Activated CD4-positive, alpha-beta T cell treated with anti-CD3 and anti-CD28 coated beads, Interleukin-2, amount 10 ng/mL, durations not matched to agents 24 days and 14 days (primary cell): ENCODE results near the gene MESD. TPM values are rescaled to one million over a fixed set of nuclear protein-coding genes. Genes with fewer than 3 reads are reported as not detected.

ENCODE experiments used
- DNase-seq: peaks from one replicate; pipeline ENCODE4 v3.0.0; 2022
- H3K27ac Mint-ChIP-seq: one replicate; pipeline ENCODE4 v1.8.0; 2022; ENCODE audit warnings: mild to moderate bottlenecking, mixed read lengths
- H3K27me3 Mint-ChIP-seq: one replicate; pipeline ENCODE4 v1.8.0; 2022; ENCODE audit warnings: mixed read lengths
- H3K36me3 Mint-ChIP-seq: one replicate; pipeline ENCODE4 v1.8.0; 2022; ENCODE audit warnings: low read depth, mild to moderate bottlenecking, mixed read lengths
- H3K4me1 Mint-ChIP-seq: one replicate; pipeline ENCODE4 v1.8.0; 2021; ENCODE audit warnings: mixed read lengths
- H3K4me3 Mint-ChIP-seq: one replicate; pipeline ENCODE4 v1.8.0; 2022; ENCODE audit warnings: mild to moderate bottlenecking, moderate library complexity, mixed read lengths
- H3K9me3 Mint-ChIP-seq: one replicate; pipeline ENCODE4 v1.8.0; 2021; ENCODE audit warnings: mixed read lengths
- intact Hi-C: fragments of 100-400 bp; cut with micrococcal nuclease; formaldehyde crosslinking; loops from one replicate; pipeline ENCODE4 v1.15.1; 2023
- total RNA-seq: library from RNA; stranded (reverse); gene quantifications from 2 replicates; pipeline ENCODE4 v1.2.3, GENCODE V29; 2022

Gene MESD
- total RNA-seq, 1 donor from 2014 or later: 27.1 TPM

GRCh38 chr15:80939216-80939615 is 50.4 kb downstream of the MESD start:
- H3K4me1 Mint-ChIP-seq: peaks cover 7% of the 10 kb centered on the region
- peaks cover 1% of the 10 kb centered on the region for H3K36me3 Mint-ChIP-seq
- no peaks in the 10 kb centered on the region for H3K27me3 Mint-ChIP-seq
- intact Hi-C loops: no loop called here
- DNase-seq: no peak
- H3K27ac Mint-ChIP-seq: no peak overlapping the region
- no peaks in the 10 kb centered on the region for H3K9me3 Mint-ChIP-seq
- no peak overlapping the region for H3K4me3 Mint-ChIP-seq

DNA sequence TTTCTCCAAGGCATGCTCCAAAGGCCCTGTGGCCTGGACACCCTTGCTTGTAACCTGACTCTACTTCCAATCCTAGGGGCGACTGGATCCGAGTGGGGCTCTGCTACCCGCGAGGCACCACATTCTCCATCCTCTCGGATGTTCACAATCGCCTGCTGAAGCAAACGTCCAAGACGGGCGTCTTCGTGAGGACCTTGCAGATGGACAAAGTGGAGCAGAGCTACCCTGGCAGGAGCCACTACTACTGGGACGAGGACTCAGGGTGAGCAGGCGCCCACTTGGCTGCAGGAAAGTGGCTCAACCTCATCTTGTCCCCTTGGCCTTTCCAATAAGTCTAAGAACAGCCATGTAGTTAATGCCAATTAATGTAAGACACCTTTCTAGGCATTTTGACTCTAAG is 51.9 kb downstream of the MESD start:
- Mint-ChIP-seq H3K27me3 (no peaks in the 10 kb centered on the region), H3K9me3 (no peaks in the 10 kb centered on the region), H3K4me3 (no peak overlapping the region), H3K36me3 (no peaks in the 10 kb centered on the region), H3K27ac (no peak overlapping the region), H3K4me1 (peaks cover 7% of the 10 kb centered on the region)
- intact Hi-C loops: no loop called here
- no peak for DNase-seq

DNA sequence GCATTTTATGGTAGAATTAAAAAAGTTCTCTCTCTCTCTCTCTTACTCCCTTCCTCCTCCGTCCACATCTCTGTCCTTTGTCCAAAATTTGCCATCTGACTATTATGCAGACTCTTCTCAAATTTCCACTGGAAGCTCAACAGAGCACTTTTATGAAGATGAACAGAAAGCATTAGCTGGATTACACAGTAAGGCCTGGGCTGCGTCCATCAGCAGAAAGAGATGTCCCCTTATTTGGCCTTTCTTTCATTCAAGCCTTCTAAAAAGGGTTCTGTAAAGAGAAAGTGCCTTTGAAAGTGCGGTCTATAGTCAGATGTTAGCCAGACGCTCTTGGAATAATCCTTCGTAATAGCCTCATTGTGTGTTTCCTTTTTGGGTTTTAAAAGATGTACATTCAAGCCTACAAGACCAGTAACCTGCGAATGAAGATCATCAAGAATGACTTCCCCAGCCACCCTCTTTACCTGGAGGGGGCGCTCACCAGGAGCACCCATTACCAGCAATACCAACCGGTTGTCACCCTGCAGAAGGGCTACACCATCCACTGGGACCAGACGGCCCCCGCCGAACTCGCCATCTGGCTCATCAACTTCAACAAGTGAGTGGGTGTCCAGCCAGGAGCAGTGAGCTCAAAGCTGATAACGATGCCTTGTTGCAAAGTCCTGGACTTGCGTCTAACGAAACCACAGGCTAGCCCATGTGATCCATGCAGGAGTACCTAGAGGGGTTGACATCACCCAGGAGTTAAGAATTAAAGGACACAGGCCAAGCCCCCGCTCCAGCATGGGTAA is 53.1 kb downstream of the MESD start:
- peaks cover 7% of the 10 kb centered on the region for H3K4me1 Mint-ChIP-seq
- intact Hi-C loops: no loop called here

DNA sequence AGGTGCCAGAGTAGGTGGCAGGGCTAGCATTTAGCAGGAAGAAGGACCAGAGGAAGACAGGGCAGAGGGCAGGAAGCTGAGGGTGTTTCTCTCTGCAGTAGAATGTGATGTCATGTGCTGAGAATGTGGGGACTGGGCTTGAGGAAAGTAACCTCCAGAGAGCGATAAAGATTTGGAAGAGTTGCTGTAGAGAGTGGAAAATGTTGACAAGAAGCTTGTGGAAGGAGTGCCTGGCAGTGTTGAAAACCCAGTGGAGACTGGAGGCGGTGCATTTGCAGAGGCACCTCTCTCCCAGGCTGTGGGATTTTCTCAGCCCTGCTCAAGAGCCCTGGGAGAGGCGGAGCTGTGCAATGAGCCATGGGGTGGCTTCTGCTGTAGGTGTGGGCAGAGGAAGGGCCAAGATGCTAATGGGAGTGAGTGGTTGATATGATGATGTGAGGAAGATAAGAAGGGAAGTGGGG is 54.8 kb downstream of the MESD start:
- Mint-ChIP-seq H3K36me3 (no peaks in the 10 kb centered on the region), H3K9me3 (no peaks in the 10 kb centered on the region), H3K27me3 (no peaks in the 10 kb centered on the region), H3K4me3 (no peak overlapping the region), H3K4me1 (peaks cover 7% of the 10 kb centered on the region), H3K27ac (no peak overlapping the region)
- intact Hi-C loops: no loop called here
- no peak for DNase-seq

More for the DNA sequence above, 53.1 kb downstream of the MESD start:
- H3K27me3 Mint-ChIP-seq: no peaks in the 10 kb centered on the region
- no peak for DNase-seq
- no peak overlapping the region for H3K27ac Mint-ChIP-seq
- no peaks in the 10 kb centered on the region for H3K36me3 Mint-ChIP-seq
- H3K4me3 Mint-ChIP-seq: no peak overlapping the region
- H3K9me3 Mint-ChIP-seq: no peaks in the 10 kb centered on the region

DNA sequence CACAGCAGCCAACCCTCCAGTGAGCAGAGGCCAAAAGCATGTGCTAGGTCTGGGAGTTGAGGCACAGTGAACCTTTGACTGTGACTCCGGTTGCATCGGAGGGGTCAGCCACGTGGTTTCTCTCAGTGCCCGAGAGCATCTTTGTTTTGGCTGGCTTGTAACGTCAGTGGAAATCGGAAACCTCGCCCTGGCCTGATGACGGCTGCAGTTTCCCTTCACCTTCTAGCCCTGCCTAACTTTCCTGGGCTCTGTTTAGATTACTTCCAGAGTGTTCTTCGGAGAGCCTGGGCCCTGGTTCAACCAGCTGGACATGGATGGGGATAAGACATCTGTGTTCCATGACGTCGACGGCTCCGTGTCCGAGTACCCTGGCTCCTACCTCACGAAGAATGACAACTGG is 56.6 kb downstream of the MESD start:
- intact Hi-C loops: no loop called here
- Mint-ChIP-seq H3K27ac (no peak overlapping the region), H3K27me3 (no peaks in the 10 kb centered on the region), H3K4me1 (peaks cover 7% of the 10 kb centered on the region), H3K9me3 (no peaks in the 10 kb centered on the region), H3K36me3 (no peaks in the 10 kb centered on the region), H3K4me3 (no peak overlapping the region)
- no peak for DNase-seq

GRCh38 chr15:80932513-80932815 is 57.2 kb downstream of the MESD start:
- no peaks in the 10 kb centered on the region for H3K27me3 Mint-ChIP-seq
- no peak overlapping the region for H3K27ac Mint-ChIP-seq
- H3K9me3 Mint-ChIP-seq: no peaks in the 10 kb centered on the region
- no peak overlapping the region for H3K4me3 Mint-ChIP-seq
- intact Hi-C loops: no loop called here
- DNase-seq: no peak
- no peaks in the 10 kb centered on the region for H3K36me3 Mint-ChIP-seq
- H3K4me1 Mint-ChIP-seq: peaks cover 7% of the 10 kb centered on the region

GRCh38 chr15:80931721-80932512 is 57.7 kb downstream of the MESD start:
- no peak overlapping the region for H3K27ac Mint-ChIP-seq
- H3K36me3 Mint-ChIP-seq: no peaks in the 10 kb centered on the region
- H3K9me3 Mint-ChIP-seq: no peaks in the 10 kb centered on the region
- intact Hi-C loops: no loop called here
- no peak overlapping the region for H3K4me3 Mint-ChIP-seq
- H3K4me1 Mint-ChIP-seq: peaks cover 7% of the 10 kb centered on the region
- DNase-seq: no peak
- H3K27me3 Mint-ChIP-seq: no peaks in the 10 kb centered on the region

DNA sequence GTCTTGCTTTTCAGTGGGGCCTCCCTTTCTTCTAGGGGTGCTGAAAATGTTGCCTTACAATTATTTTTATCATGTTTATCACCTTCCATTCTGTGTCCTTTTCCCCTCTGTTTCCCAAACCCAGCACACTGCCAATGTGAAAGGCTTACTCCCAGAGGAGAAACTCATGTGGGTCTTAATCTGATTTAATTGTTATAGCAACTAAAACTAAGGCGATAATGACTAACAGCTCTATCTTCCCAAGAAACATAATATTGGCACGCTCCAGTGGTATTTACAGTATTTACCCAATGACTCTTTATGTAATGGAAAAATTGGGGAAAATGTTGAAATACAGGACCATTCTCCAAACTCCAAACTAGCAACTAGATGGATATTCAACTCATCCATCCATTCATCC is 58.4 kb downstream of the MESD start:
- intact Hi-C loops: no loop called here
- Mint-ChIP-seq H3K36me3 (no peaks in the 10 kb centered on the region), H3K9me3 (no peaks in the 10 kb centered on the region), H3K4me3 (no peak overlapping the region), H3K4me1 (peaks cover 7% of the 10 kb centered on the region), H3K27ac (no peak overlapping the region), H3K27me3 (no peaks in the 10 kb centered on the region)
- no peak for DNase-seq

DNA sequence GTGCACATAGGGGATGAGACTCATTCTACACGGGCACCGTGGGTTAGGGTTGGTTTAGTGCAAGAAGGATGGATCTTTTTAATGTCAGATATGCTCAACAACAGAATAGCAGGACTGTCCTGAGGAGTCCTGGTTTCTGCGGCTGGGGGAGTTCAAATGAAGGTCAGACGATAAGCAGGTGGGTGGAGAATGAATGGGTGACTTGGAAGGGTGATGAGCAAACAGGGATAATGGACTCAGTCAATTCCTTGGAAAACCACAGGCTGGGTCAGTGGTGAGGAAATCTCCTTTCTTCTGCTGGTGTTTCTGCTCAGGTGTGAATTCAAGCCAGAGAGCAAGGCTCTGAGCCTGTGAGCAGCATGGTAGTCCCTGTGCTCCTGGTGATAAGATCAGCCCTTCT is 59.9 kb downstream of the MESD start:
- no peaks in the 10 kb centered on the region for H3K27me3 Mint-ChIP-seq
- no peak for DNase-seq
- intact Hi-C loops: no loop called here
- no peaks in the 10 kb centered on the region for H3K9me3 Mint-ChIP-seq
- H3K27ac Mint-ChIP-seq: no peak overlapping the region
- H3K36me3 Mint-ChIP-seq: no peaks in the 10 kb centered on the region
- H3K4me1 Mint-ChIP-seq: peaks cover 4% of the 10 kb centered on the region
- no peak overlapping the region for H3K4me3 Mint-ChIP-seq

- no peak overlapping the region for H3K4me3 Mint-ChIP-seq
- no peak overlapping the region for H3K27ac Mint-ChIP-seq
- intact Hi-C loops: no loop called here
Measured at GRCh38 chr15:80929225-80929624, 60.4 kb downstream of the MESD start.

GRCh38 chr15:80926126-80926525 is 63.5 kb downstream of the MESD start:
- no peaks in the 10 kb centered on the region for H3K36me3 Mint-ChIP-seq
- no peak overlapping the region for H3K4me3 Mint-ChIP-seq
- intact Hi-C loops: no loop called here
- no peak overlapping the region for H3K27ac Mint-ChIP-seq
- H3K27me3 Mint-ChIP-seq: no peaks in the 10 kb centered on the region
- no peaks in the 10 kb centered on the region for H3K9me3 Mint-ChIP-seq
- DNase-seq: no peak
- peaks cover 1% of the 10 kb centered on the region for H3K4me1 Mint-ChIP-seq

More at GRCh38 chr15:80929225-80929624, 60.4 kb downstream of the MESD start:
- Mint-ChIP-seq H3K9me3 (no peaks in the 10 kb centered on the region), H3K27me3 (no peaks in the 10 kb centered on the region), H3K36me3 (no peaks in the 10 kb centered on the region), H3K4me1 (no peaks in the 10 kb centered on the region)
- DNase-seq: no peak

DNA sequence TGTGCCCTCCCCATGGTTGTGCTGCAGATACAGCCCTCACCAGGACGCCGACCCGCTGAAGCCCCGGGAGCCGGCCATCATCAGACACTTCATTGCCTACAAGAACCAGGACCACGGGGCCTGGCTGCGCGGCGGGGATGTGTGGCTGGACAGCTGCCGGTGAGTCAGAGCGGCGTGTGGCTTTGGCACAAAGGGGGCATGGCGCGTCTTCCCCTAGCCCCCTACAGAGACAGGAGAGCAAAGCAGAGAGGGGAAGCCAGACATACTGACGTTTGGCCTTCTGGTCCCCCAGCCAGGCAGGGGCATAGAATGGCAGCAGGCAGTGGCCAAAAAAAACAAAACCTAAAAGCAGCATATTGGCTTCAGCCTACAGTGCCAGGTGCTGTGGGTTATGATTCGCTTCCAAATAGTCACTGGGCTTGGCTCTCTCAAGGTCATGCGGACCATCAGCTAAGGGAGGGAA is 64.0 kb downstream of the MESD start:
- H3K4me3 Mint-ChIP-seq: no peak overlapping the region

DNA sequence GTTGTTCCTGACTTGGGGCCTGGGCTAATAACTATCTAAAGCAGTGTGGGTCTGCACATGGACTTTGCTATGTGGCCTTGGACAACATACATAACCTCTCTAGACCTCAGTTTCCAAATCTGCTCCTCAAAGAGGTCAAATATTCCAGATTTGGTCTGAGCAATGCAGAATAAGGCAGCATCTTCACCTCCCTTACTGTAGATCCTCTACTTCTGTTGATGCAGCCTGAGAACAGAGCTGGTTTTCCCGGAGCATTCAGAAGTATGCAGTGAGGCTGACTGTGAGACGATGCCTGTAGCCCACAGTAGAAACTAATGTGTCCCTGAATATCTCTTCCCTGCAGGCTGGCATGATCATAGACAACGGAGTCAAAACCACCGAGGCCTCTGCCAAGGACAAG is 65.3 kb downstream of the MESD start:
- intact Hi-C loops: no loop called here
- no peaks in the 10 kb centered on the region for H3K27me3 Mint-ChIP-seq
- H3K4me3 Mint-ChIP-seq: no peak overlapping the region
- no peak overlapping the region for H3K27ac Mint-ChIP-seq
- no peaks in the 10 kb centered on the region for H3K36me3 Mint-ChIP-seq
- H3K4me1 Mint-ChIP-seq: peaks cover 14% of the 10 kb centered on the region
- H3K9me3 Mint-ChIP-seq: no peaks in the 10 kb centered on the region
- no peak for DNase-seq

More for the DNA sequence above, 64.0 kb downstream of the MESD start:
- H3K27ac Mint-ChIP-seq: no peak overlapping the region
- DNase-seq: no peak
- H3K36me3 Mint-ChIP-seq: no peaks in the 10 kb centered on the region
- intact Hi-C loops: no loop called here
- no peaks in the 10 kb centered on the region for H3K9me3 Mint-ChIP-seq
- peaks cover 5% of the 10 kb centered on the region for H3K4me1 Mint-ChIP-seq
- no peaks in the 10 kb centered on the region for H3K27me3 Mint-ChIP-seq

GRCh38 chr15:80923668-80924067 is 66.0 kb downstream of the MESD start:
- DNase-seq: no peak
- H3K4me1 Mint-ChIP-seq: peaks cover 14% of the 10 kb centered on the region
- H3K4me3 Mint-ChIP-seq: no peak overlapping the region
- intact Hi-C loops: no loop called here
- no peak overlapping the region for H3K27ac Mint-ChIP-seq
- H3K36me3 Mint-ChIP-seq: no peaks in the 10 kb centered on the region
- no peaks in the 10 kb centered on the region for H3K9me3 Mint-ChIP-seq
- H3K27me3 Mint-ChIP-seq: no peaks in the 10 kb centered on the region
